NK-92 (cell line): Measurements from ENCODE around the gene CARD18.

ENCODE experiments used
- DNase-seq: peaks from one replicate; lab custom pipeline; 2025; ENCODE audit not compliant: unreplicated experiment; lab: John Stamatoyannopoulos, UW

Gene CARD18

DNA sequence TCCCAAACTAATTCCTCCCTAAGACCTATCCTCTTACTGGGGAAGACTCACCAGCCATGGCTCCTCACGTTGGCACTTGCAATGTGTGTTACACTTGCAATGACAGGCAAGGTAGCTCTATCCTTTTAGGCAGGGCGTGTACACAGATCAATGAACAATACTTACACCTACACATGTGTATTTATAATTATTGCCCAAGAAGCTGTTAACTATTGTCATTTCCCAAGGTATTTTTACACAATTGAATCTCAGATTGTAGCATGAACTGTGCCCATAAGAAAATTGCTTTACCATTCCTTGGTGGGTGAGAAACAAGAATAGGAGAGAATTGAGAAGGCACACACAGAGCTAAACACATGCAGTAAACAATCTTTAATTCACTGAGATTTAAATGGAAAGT, at the start of gene CARD18:
Gene CARD18, minus strand, starts transcription at position 101 of the 400 bp plus-strand sequence. Its CDS starts 43 bp downstream, at position 58.
- DNase-seq = no peak

- DNase-seq = no peak
Measured at GRCh38 chr11:105183987-105184386, 44.4 kb upstream of the CARD18 start.

- DNase-seq = no peak
Measured at GRCh38 chr11:105183426-105183825, 43.9 kb upstream of the CARD18 start.

GRCh38 chr11:105181521-105181920, 42.0 kb upstream of the CARD18 start:
- no peak for DNase-seq

GRCh38 chr11:105181100-105181499, 41.5 kb upstream of the CARD18 start:
- DNase-seq = no peak

DNA sequence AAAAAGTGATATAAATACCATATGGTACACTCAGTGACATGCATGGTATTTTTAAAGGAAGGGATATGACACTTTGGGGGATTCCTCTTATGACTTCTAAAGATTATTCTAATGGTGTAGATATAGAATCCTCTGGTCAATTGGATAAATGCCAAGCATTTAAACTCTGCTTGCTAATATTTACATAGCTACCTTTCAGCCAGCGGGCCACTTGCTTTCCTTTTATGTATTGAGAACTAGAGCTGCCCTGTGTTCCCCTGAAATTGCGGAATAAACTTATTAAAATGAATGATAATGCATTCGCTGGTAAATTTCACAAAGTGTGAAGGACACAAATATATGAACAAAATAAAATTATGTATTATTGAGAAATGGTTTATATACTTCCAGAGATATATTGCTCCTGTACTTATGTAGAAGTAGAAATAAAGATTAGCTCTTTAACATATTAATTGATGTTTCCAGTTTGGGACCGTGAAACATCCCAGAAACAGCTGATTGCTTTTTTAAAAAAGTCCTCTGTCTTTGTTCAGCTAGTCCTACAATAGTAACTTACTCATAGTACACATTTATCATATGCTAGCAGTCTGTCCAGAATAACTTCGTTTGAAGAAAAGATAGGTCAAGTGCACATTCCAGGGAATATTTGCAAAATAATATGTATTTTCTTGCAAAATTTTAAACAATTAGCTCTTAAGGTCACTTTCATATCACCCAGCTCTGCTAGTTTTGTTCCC, 40.1 kb upstream of the CARD18 start:
- no peak for DNase-seq

DNA sequence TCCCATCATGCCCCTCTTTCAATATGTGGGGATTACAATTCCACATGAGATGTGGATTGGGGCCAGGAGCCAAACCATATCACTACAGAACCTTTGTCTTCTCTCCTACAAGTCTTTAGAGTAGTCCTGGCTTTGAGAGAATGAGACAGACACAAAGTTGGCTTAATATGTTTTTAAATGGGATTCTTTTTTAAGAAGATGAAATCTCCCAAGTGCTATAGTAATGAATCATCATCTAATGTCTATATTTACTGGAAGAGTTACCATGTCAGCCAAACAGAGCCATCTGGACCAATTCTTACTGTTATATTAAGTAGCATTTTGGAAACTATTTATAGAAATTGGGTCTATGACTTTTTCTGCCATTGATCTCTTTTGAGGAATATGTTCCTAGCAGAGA, 38.1 kb upstream of the CARD18 start:
- DNase-seq = no peak

GRCh38 chr11:105168457-105168856, 28.9 kb upstream of the CARD18 start:
- no peak for DNase-seq

- DNase-seq = no peak
Measured at GRCh38 chr11:105167244-105167643, 27.7 kb upstream of the CARD18 start.

- DNase-seq = no peak
Measured at GRCh38 chr11:105164208-105164607, 24.6 kb upstream of the CARD18 start.

DNA sequence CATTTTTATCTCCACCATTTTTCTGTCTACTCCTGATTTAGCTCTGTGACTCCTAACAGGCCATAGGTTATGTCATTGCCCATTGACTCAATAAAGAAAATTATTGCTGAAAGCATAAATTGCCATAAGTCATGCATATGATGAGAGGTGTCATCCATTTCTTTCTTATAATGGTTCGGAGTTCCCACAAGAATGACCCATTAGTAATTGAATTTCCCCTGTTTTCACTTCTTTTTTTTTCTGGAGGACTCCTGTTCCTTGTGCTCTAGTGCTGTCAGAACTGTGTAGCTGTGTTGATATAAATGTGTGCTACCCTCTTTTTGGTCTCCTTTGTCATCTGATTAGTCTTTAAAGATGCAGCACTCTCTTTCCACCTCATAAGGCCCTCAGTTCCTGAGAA, 22.9 kb upstream of the CARD18 start:
- no peak for DNase-seq

GRCh38 chr11:105158436-105158835, 18.9 kb upstream of the CARD18 start:
- DNase-seq = no peak

- no peak for DNase-seq
Measured at GRCh38 chr11:105156720-105157119, 17.2 kb upstream of the CARD18 start.

- no peak for DNase-seq
Measured at GRCh38 chr11:105156231-105156630, 16.7 kb upstream of the CARD18 start.

DNA sequence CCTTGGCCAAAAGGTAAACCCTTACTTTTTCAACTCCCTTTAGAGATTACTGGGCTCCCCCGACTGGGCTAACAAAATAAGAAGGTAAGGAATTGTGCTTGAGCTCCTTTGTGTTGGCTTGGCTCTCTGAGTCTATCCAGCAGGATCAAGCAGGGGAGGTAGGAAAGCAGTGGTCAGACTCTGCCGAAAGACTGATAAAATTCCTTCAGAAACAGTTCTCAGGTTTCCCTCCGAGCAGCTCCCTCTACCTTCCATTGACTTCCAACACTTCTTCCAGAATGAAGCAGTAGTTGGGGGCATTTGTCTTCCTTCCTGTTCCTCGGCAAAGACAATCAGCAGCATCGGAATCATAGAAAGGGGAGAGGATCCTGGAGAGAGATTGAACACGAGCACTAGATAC, 16.1 kb upstream of the CARD18 start:
- DNase-seq = no peak

DNA sequence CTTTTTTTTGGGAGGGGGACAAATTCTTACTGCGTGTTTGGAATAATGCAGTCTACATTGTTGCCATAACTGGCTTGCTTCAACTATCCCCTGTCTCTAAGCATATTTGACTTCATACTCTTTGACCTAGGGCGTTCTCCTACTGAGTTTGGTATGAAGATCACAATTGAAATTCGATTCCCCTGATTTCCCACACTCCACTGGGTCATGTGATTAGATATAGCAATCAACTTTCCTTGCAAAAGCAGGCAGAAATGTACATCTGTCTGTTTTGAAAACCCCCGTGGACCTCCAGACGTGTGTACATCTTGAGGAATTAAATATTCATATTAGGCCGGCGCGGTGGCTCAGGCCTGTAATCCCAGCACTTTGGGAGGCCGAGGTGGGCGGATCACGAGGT, 13.8 kb upstream of the CARD18 start:
- no peak for DNase-seq

- DNase-seq = no peak
Measured at GRCh38 chr11:105152560-105152959, 13.0 kb upstream of the CARD18 start.

DNA sequence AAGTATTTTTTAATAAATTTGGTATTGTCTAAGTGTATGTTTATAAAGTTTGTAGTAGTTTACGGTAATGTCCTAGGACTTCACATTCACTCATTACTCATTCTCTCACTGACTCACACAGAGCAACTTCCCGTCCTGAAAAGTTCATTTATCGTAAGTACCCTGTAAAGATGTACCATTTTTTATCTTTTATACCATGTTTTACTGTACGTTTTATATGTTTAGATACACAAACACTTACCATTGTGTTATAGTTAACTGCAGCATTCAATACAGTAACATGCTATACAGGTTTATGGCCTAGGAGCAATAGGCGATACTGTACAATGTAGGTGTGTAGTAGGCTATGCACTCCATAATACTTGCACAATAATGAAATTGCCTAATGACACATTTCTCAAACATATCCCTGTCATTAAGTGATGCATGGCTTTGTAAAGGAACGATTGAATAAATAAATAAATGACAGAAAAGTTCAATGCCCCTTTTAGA, 12.5 kb upstream of the CARD18 start:
- DNase-seq = no peak

GRCh38 chr11:105149477-105149876, 9.9 kb upstream of the CARD18 start:
- no peak for DNase-seq

DNA sequence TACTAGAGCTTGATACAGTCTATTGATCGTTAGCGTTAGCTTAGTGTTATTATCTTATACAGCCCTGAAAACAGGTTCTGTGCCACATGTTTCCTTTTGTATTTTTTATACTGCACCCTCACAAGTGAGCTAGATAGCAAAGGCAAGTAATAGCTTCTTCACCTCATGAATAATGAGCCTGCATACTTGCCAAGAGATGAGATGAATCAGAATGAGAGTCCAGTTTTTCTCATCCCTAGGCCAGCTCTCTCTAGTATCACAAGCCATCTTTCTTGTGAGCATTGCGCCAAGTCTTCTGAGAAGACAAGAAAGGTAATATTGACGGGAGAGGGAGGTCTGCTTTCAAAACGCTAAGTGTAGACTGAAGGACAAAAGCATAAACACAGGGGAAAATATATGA, 8.7 kb upstream of the CARD18 start:
- no peak for DNase-seq

DNA sequence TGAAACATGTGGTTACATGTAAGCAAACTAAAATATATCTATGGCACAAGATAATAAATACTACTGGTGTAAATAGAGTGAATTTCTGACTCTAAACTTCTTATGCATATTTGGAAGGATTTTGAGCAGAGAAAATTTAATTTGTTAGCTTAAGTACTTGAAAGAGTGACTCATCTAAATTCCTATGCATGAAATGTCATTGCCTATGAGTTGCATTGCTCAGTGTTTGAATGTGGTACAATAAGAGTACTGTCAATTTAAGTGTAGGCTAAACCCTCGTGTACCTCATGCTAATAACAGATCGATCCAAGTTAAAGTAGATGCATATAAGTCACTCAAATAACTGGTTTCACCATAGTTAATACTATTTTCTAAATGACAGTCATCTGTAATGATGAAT, 5.3 kb upstream of the CARD18 start:
- no peak for DNase-seq

DNA sequence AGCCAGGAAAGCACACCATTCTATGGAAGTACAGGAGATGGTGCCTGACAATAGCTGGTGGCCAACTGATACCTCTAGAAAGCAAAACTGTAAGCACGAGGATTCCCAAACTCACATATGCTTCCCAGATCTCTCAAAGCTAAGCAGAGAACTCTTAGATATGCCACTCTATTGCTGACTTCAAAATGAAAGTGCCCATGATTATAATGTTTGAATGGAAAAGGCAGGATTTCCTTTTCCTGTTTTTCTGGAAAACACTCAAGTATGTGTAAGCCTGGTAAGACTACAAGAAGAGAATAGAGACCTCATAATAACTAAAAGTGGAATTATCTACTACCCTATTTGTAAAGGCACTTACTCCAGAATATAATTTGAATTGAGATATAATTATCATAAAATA, 2.6 kb upstream of the CARD18 start:
- DNase-seq = no peak

DNA sequence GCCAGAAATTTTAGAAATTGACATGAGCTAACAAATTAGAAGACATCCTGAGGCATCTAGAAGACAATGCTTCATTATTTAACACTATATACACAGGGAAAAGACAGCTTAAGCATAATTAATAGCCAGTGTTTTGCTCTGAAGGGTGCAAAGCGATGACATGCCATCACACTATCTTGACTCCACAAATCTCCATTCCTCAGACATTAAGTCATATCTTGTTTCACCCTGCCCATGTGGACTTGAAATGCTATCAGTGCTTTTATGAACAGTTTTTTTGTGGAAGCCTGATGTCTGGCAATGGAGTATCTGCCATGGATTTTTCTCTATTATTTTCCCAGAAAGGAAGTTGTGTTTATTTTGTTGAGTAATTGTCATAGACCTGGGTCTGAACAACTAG, 2.3 kb downstream of the CARD18 start:
- DNase-seq = no peak
